Inferior parietal cortex (tissue), 1 donor: ENCODE results near the gene HCN1.
"Not testable (repeated sequence)": the region's sequence is repeated elsewhere in the genome, so short reads cannot be mapped to it uniquely, and the experiment has no call there.

ENCODE experiments used
- DNase-seq: peaks from one replicate; pipeline ENCODE4 v3.0.0-alpha.2; 2016; ENCODE audit errors: extremely low spot score

Gene HCN1

DNA sequence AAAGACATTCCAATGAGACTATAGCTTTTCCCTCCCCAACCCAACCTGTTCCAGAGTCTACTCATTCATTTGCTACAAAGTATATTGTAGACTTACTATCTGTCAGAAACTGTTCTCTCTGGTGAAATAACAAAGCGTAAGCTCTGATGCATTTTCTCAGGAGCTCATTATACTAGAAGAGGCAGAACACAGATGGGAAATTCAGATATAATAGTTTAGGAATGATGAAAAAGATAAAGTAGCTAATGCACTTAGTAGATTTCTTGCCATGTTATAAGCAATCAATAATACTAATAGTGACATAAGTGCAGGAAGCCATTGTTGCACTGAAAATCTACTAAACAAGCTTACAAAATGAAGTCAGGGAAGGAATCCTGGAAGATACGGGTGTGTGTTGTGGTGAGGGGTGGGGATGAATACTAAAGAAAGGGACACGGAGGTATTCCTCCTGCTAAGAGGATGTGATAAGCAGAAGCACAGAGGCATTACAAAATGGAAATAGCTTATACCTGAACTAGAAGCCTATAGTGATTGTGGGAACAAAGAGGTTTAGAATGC lies 78.2 kb downstream of the HCN1 start:
- DNase-seq: no peak

GRCh38 chr5:45609661-45610060 lies 86.5 kb downstream of the HCN1 start:
- DNase-seq: no peak

DNA sequence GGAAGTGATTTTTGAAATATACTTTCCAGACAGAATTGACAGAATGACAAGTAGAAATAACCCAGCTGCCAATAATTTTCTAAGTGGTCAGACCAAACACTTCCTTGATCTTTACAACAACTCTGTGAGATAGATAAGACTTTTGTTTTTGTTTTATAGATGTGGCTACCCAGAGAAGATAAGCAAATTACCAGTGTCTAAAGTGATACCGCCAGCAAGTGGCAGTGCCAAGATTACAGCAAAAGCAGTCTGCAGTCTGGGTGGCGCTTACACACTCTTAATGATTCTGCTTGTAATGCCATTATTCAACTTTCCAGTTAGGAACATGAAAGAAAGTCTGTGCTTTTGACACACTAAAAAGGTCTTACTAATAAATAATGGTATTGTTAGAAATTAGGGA lies 92.1 kb downstream of the HCN1 start:
- no peak for DNase-seq

- no peak for DNase-seq
Measured at GRCh38 chr5:45601424-45601823, 94.8 kb downstream of the HCN1 start.

DNA sequence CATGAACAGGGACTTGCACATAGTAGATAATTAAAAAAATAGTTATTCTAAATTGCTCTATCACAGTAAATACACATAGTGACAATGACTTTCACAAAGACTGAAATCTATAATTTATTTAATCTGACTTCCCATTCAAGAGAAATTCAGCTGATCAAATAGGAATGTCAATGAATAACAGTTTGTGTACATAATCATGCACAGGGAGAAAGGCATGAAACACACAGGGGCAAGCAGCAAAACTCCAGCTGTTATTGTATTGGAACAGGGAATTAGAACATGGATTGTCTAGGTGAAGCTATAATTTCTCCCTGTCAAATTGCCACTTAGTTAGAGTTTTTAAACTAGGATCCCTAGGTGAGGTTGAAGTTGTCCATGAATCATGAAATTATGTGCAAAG lies 99.9 kb downstream of the HCN1 start:
- no peak for DNase-seq

- DNase-seq: not testable (repeated sequence)
Measured at GRCh38 chr5:45586001-45586400, 110.2 kb downstream of the HCN1 start.

DNA sequence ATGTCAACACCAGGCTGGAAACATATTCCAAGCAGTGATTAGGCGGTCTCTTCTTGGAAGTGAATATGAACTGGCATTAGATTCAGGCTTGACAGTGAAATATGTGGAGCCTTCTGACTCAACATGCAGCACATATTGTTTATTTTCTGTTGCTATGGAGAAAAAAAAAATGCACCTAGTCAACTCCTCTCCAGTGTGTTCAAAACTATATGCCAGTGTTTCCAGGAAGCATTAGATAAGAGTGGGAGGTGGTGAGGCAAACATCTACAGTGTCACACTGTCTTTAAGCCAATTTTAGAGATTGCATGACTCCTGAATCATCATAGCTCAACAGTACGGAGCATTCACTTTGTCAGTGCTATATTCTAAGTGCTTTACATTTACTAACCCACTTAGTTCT lies 117.9 kb downstream of the HCN1 start:
- peak; percentile 43 for DNase-seq

DNA sequence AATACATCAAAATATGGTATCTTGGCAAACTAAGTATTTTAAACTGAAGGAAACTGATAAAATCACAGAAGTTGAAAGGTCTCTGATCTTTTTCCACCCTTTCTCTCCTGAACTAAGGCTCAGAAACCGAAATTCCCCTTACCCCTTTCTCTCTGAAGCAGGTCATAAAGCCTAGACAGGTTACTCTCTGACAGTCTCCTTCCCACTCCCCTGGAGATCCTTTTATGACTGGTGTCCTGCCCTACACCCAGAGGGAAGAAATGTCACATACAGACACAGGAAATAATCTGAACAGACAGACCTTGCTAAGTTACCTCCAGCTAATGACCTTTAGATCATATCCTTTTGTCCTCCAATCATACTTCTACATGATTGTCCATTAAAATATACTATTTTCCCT lies 127.4 kb downstream of the HCN1 start:
- no peak for DNase-seq

- DNase-seq: no peak
Measured at GRCh38 chr5:45542421-45542820, 153.8 kb downstream of the HCN1 start.

- no peak for DNase-seq
Measured at GRCh38 chr5:45533663-45534062, 162.5 kb downstream of the HCN1 start.

GRCh38 chr5:45532826-45533624 lies 163.2 kb downstream of the HCN1 start:
- DNase-seq: no peak

DNA sequence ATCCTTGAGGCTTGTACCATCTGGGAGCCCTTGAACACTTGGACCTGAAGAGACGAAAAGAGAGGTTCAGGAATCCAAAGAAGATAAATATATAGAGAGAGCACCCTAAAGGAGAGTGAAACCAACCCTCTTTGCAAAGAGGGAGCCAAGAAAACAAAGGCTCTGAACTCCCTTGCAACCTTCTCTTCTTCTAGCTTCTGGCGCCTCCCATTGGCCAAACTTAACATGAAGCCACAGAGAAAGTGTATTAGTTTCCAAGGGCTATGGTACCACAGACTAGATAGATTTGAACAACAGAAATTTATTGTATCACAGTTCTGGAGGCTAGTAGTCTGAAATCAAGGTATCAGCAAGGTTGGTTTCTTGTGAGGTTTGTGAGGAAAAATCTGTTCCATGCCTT lies 175.1 kb downstream of the HCN1 start:
- DNase-seq: no peak

DNA sequence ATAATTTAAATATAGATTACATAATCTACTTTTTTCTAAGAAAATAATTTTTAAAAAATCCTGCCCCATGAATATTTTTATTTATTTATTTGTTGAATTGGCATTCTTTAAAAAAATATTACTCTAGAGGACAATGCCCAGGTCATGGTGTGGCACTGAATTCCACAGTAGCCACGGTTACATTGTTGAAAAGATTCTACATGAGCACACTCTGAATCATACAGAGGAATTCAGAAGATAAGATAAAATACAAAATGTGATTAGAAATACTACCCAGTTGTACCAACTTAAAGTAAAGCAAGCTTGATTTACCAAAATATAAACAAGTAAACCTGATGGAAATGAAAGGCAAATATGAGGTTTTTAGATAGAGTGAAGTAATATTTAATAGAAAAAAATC lies 183.7 kb downstream of the HCN1 start:
- no peak for DNase-seq

DNA sequence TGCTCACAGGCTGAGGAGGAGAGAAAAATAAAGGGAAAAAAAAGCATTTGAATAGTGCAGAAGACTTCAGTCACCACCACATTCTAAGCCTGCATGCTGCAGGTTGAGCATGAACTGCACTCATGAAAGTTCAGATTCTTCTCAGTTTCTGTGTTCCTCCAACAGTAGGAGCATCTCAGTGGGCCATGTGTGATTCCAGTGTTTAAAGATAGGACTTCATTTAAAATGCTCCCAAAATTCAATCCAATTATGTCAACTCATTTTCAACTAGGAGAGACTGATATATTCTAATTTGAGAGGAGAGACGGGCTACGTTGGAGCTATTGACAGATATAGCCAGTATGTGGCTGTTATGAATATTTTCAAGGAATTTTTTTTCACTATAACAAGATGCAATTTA lies 186.8 kb downstream of the HCN1 start:
- DNase-seq: no peak

- DNase-seq: no peak
Measured at GRCh38 chr5:45508135-45508534, 188.0 kb downstream of the HCN1 start.

DNA sequence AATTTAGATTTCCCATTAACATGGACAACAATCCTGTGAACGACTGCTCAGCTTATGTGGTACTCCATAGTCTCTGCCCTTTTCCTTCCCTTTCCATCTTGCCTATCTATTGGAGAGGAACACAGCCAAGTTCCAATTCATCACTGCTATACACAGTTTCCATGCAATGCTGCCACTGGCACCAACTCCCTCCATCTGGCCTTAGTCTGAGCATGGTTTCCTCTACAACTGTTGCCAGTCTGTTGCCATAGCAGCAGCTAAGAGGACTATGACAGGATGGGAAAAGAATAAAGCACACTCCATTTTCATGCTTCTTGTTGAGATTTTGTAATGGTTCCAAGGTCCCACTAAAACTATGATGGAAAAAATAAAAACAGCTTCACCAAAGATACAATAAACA lies 189.0 kb downstream of the HCN1 start:
- peak; percentile 73 for DNase-seq

- DNase-seq: not testable (repeated sequence)
Measured at GRCh38 chr5:45499006-45499405, 197.2 kb downstream of the HCN1 start.

DNA sequence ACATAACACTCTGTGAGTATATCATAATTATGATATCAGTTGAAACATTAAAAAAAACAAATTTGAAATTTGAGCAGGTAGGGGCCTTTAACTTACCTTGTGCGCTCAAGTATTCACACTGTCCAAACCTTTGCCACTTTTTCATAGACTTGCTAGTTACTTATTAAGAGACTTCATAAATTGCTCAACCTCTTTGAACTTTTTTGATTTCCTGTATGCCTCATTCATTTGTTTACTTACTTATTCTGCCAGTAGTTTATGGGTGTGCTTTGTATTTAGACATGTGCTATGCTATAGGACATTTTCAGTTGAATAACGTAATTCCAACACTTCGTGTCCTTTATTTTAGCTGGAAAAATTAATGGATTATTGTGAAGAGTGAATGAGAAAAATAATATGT lies 204.8 kb downstream of the HCN1 start:
- DNase-seq: no peak

DNA sequence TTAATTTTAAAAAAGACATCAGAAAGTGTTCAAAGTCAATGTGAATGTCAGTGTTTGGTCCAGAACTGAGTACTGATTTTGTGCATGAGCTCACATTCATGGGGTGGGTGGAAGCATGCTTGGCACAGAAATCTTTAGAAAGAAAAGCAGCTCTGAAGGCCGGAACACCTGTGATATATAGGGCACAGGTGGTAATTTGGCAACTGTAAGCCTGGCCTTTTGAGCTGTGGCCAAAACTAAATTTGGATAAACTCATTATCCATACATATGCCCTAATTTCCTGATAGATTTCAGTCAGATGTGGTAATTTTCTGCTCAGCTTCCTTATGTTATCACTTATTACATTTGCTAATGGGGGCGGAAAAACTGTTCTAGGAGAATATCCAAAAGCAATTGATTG lies 211.4 kb downstream of the HCN1 start:
- DNase-seq: no peak

GRCh38 chr5:45454114-45454513 lies 242.1 kb downstream of the HCN1 start:
- DNase-seq: peak; percentile 39

DNA sequence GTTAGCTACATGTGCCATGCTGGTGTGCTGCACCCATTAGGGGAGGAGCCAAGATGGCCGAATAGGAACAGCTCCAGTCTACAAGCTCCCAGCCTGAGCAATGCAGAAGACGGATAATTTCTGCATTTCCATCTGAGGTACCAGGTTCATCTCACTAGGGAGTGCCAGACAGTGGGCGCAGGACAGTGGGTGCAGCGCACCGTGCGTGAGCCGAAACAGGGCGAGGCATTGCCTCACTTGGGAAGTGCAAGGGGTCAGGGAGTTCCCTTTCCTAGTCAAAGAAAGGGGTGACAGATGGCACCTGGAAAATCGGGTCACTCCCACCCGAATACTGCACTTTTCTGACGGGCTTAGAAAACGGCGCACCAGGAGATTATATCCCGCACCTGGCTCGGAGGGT lies 251.3 kb downstream of the HCN1 start:
- not testable (repeated sequence) for DNase-seq

DNA sequence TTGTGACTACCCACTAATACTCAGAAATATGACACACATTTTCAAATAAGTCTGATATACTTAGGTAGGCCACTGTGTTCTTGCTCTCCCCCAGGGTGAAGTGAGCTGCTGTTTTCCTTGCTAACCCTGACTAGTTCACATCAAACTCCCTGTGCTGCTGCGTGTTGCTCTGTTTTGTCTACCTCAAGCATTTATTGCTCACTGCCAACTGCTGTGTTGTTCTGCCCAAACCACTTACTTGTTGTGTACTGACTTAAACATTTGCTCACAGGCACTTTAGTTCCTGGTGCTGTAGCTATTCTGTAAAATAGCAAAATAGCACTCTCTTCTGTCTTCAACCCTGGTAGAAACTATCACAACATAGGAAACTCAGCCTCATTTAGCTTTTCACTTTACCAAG lies 255.7 kb downstream of the HCN1 start:
- DNase-seq: no peak

GRCh38 chr5:45437752-45438151 lies 258.4 kb downstream of the HCN1 start:
- DNase-seq: no peak
